AG09319 (cell line): Measurements from ENCODE around the gene DAB2IP.

Experiments
- DNase-seq: peaks from one replicate; pipeline ENCODE4 v3.0.0-alpha.2; 2010; ENCODE audit warnings: low read depth; ENCODE audit errors: extremely low read depth
- TF ChIP-seq, protein P1 (sequence below): IDR thresholded peaks from 2 replicates; pipeline ENCODE4 v1.5.1; 2011; ENCODE audit warnings: low read depth, mild to moderate bottlenecking, inconsistent platforms, low read length, moderate library complexity

The DAB2IP gene

DNA sequence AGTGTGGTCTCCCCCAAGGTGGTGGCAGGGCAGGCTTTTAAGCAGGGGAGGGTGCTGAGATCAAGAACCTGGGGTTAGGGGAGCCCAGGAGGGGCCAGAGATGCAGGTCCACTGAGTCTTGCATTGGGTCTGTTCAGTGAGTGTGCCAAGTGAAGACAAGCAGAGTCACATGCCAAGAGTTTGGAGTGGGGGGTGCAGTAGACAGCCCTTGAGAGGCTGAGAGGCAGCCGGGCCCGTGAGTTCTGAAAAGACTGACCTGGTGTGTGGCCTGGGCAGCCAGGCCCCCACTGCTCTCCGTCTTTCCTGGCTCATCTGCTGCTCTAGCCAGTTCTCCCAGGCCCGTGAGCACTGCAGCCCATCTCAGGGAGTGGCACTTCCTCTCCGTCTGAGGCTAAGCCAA is 120.0 kb downstream of the DAB2IP start:
- no peak for DNase-seq
- TF ChIP-seq, protein P1, sequence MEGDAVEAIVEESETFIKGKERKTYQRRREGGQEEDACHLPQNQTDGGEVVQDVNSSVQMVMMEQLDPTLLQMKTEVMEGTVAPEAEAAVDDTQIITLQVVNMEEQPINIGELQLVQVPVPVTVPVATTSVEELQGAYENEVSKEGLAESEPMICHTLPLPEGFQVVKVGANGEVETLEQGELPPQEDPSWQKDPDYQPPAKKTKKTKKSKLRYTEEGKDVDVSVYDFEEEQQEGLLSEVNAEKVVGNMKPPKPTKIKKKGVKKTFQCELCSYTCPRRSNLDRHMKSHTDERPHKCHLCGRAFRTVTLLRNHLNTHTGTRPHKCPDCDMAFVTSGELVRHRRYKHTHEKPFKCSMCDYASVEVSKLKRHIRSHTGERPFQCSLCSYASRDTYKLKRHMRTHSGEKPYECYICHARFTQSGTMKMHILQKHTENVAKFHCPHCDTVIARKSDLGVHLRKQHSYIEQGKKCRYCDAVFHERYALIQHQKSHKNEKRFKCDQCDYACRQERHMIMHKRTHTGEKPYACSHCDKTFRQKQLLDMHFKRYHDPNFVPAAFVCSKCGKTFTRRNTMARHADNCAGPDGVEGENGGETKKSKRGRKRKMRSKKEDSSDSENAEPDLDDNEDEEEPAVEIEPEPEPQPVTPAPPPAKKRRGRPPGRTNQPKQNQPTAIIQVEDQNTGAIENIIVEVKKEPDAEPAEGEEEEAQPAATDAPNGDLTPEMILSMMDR = no peak

DNA sequence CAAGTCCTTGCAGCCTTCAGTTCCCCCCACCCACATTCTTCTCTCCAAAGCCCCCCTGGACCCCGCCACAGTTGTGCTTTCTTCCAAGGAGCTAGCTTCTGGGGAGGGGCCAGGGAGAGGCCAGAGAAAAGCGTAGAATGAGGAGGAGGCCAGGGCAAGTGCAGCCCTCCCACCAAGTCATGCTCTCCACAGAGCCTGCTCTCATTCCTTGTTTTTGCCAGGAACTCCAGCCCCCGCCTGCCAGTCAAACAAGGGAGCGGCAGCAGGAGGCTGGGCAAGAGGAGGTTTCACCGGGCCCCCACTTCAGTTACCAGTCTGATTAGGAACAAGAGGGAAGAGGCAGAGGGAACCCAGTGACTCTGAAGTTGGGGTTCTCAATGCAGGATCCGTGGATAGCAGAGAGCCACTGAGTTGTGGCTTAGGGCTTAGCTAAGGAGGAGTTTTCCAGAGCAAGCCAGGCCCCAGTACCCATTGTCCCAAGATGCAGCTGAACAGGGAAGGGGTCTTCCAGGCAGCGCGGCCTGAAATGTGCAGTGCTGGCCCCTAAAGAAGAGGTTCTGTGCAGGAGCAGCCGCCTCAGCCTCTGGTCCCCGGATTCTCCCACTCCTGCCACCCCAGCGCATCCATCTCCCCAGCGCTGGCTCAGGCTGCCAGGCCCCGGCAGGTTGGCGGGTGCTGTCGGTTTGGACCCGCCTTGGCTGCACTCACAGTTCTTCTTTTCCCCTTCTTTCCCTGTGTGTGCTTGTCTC is 120.6 kb downstream of the DAB2IP start:
- DNase-seq = no peak
- TF ChIP-seq, protein P1 = no peak

DNA sequence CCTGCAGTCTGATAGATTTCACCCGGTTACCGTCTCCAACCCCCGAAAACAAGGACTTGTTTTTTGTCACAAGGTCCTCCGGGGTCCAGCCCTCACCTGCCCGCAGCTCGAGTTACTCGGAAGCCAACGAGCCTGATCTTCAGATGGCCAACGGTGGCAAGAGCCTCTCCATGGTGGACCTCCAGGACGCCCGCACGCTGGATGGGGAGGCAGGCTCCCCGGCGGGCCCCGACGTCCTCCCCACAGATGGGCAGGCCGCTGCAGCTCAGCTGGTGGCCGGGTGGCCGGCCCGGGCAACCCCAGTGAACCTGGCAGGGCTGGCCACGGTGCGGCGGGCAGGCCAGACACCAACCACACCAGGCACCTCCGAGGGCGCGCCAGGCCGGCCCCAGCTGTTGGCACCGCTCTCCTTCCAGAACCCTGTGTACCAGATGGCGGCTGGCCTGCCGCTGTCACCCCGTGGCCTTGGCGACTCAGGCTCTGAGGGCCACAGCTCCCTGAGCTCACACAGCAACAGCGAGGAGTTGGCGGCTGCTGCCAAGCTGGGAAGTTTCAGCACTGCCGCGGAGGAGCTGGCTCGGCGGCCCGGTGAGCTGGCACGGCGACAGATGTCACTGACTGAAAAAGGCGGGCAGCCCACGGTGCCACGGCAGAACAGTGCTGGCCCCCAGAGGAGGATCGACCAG is 121.3 kb downstream of the DAB2IP start:
- TF ChIP-seq, protein P1 = no peak
- no peak for DNase-seq

DNA sequence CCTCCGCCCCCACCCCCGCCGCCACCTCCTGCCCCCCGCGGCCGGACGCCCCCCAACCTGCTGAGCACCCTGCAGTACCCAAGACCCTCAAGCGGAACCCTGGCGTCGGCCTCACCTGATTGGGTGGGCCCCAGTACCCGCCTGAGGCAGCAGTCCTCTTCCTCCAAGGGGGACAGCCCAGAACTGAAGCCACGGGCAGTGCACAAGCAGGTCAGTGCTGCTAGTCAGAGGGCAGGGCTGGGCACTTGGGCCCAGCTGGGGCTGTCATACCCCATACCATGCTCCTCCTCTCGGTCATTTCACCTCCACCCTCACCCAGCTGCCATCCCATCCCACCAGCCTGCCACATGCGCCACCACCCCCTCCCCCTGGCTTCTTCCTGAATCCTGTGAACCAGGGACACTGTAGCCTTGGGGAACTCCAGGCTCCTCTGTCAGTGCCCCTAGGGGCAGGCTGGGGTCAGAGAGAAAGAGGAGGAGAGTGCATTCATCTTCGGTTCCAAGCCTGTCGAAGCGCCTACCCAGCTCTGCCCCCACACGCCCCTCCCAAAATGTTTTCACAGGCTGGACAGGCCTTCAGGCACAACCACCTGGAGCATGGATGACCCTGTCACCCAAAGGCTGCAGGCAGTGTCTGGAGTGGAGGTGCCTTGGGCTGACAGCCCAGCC is 122.0 kb downstream of the DAB2IP start:
- TF ChIP-seq, protein P1 = no peak
- no peak for DNase-seq

DNA sequence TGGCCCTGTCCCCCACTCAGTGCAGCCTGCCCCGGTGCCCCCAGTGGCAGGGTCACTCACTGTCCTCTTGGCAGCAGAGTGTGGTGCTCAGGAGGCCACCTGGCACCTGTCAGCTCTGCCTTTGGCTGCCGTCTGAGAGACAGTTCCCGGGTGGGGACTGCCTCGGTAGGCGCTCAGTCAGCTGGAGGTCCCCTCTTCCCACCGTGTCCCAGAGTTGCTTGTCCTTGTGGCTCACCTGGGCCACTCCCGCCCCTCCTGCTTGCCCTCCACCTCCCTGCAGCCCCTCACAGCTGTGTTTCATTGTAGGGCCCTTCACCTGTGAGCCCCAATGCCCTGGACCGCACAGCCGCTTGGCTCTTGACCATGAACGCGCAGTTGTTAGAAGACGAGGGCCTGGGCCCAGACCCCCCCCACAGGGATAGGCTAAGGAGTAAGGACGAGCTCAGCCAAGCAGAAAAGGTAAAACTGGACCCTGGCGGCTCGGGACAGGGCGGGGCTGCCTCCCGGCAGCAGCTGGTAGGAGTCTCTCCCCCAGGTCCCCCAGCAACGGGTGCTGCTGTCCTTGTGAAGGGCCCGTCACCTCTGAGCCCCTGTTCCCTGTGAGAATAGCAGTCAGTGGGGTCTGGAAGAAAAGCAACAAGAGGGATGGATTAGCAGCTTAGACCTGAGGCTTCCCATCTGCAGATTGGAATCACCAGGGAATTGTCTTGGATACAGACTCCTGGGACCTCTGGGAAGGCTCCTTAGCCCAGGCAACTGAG is 122.7 kb downstream of the DAB2IP start:
- TF ChIP-seq, protein P1 = no peak

DNA sequence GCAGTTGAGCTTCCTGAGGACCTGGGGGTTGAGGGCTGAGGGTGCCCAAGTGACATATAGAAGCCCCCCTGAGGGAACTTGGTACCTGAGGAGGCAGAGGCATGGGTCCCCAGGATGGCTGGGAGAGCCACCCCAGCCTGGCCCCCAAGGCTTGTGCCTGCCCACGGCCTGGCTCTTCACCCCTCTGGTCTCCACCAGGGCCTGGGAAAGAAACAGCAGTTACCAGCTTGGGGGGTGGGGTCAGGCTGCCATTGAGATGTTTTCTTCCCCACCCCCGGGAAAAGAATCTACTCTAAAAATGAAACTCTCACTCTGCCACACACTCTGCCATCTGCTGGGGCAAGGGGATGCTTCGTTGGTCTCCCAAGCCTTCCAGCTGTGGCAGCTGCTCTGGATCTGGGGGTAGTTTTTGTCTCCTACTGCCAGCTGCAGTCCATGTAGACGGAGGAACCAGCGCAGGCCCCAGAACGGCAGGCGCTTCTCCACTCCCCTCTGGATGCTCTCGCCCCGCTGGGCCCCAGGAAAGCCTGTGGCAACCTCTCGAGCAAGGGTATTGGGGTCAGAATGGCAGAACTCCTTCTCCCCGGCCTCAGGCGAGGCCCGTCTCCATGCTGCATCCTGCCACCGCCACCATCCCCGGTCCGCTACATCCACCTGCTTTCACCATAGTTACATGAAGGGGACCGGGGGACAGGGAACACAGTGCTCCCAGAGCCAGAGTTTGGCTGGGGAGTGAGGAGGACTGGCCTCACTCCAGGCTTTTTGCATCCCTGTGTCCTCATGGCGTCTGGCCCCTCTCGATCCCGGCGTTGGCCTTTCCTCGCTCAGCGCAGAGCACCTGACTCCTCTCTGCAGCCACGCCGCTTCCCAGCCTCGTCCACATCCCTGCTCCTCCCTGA is 123.5 kb downstream of the DAB2IP start:
- TF ChIP-seq, protein P1 = no peak
- no peak for DNase-seq

More for the DNA sequence above, 122.7 kb downstream of the DAB2IP start:
- no peak for DNase-seq
